Calu3 (cell line): ENCODE data around the gene UPF2. TPM values are rescaled to one million over a fixed set of nuclear protein-coding genes. Genes with fewer than 3 reads are reported as not detected.
"Not testable (repeated sequence)": the region's sequence is repeated elsewhere in the genome, so short reads cannot be mapped to it uniquely, and the experiment has no call there.

ENCODE experiments used
- BruUV-seq: library from RNA; stranded (reverse); fragments of 400-500 nt; replicated peaks from 2 replicates; lab custom pipeline; 2021; lab: Mats Ljungman, UMichigan
- CTCF ChIA-PET: fragments of 300-600 bp; sonication (Branson Sonifier 250); formaldehyde crosslinking; loops from one replicate; lab custom pipeline; 2022; ENCODE audit warnings: antibody characterized with exemption; lab: Charles Lee
- DNase-seq: peaks from one replicate; pipeline ENCODE4 v3.0.0; 2022
- H3K27ac Mint-ChIP-seq: one replicate; pipeline ENCODE4 v1.8.0; 2022; ENCODE audit warnings: mixed read lengths; ENCODE audit not compliant: unreplicated experiment
- H3K27me3 Mint-ChIP-seq: one replicate; pipeline ENCODE4 v1.8.0; 2022; ENCODE audit warnings: mixed read lengths; ENCODE audit not compliant: unreplicated experiment
- H3K36me3 Mint-ChIP-seq: one replicate; pipeline ENCODE4 v1.8.0; 2022; ENCODE audit warnings: mild to moderate bottlenecking, moderate library complexity, mixed read lengths; ENCODE audit not compliant: insufficient read depth, unreplicated experiment
- H3K4me1 Mint-ChIP-seq: one replicate; pipeline ENCODE4 v1.8.0; 2022; ENCODE audit warnings: mild to moderate bottlenecking, low read depth, mixed read lengths; ENCODE audit not compliant: unreplicated experiment
- H3K4me3 Mint-ChIP-seq: one replicate; pipeline ENCODE4 v1.8.0; 2022; ENCODE audit warnings: mild to moderate bottlenecking, low read depth, moderate library complexity, mixed read lengths; ENCODE audit not compliant: unreplicated experiment
- H3K9me3 Mint-ChIP-seq: one replicate; pipeline ENCODE4 v1.8.0; 2022; ENCODE audit warnings: low read depth, mixed read lengths; ENCODE audit not compliant: unreplicated experiment
- CTCF ChIP-seq: fragments of 200-600 bp; IDR thresholded peaks from one replicate; pipeline ENCODE4 v1.8.0; 2022; ENCODE audit warnings: antibody characterized with exemption; ENCODE audit not compliant: unreplicated experiment
- intact Hi-C: fragments of 100-400 bp; cut with micrococcal nuclease; formaldehyde crosslinking; loops from one replicate; pipeline ENCODE4 v1.10.0; 2022; ENCODE audit not compliant: unreplicated experiment
- total RNA-seq: library from RNA; stranded (reverse); gene quantifications from 2 replicates; pipeline ENCODE4 v1.2.3, GENCODE V29; 2022

Gene UPF2
- total RNA-seq, 1 experiment from 2014 or later, result 33.7 TPM

DNA sequence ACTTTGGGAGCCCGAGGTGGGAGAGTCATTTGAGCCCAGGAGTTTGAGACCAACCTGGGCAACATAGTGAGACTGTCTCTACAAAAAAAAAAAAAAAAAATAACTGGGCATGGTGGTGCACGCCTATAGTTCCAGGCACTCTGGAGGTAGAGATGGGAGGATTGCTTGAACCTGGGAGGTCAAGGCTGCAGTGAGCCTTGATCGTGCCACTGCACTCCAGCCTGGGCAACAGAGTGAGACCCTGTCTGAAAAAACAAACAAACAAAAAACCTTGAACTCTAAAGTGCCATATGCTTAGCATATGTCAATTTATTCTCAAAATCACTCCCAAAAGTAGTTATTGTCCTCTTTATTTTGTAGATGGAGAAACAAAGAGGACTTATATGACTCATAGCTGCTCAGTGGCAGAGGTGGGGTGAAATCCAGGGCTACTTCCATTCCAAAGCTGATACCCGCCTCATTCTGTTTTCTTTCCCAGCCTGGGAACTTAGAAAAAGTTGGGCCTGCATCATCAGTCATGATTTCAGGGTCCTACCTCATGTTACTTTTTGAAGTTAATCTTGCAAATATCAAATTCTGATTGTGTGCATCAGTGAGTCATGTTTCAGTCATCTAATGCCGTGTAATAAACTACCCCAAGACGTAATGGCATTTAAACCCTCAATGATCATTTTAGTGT, 39.4 kb upstream of the UPF2 start:
- CTCF ChIA-PET, result no interaction called here
- H3K27ac Mint-ChIP-seq, result no peak overlapping the region
- BruUV-seq, result no TSS peak
- H3K36me3 Mint-ChIP-seq, result peaks cover 7% of the 10 kb centered on the region
- H3K4me1 Mint-ChIP-seq, result no peaks in the 10 kb centered on the region
- TF ChIP-seq CTCF, result no peak
- no peaks in the 10 kb centered on the region for H3K9me3 Mint-ChIP-seq
- no peaks in the 10 kb centered on the region for H3K27me3 Mint-ChIP-seq
- DNase-seq, result no peak
- intact Hi-C loops, result no loop called here
- no peak overlapping the region for H3K4me3 Mint-ChIP-seq

DNA sequence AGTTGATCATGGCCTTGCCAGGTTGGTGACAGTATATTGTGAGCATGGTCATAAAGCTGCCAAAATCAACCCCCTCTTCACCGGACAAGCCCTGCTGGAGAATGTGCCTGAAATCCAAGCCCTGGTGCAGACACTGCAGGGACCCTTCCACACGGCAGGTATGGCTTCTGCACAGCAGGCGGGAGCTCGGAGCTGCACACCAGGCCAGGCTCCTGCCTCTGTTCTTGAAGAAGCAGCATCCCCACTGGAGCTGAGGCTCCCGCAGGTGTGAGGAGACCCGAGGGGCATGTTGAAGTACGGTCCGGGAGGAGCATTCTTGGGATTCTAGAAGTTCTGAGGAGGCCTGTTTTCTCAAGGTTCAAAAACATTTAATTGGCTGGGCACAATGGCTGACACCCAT, 38.9 kb upstream of the UPF2 start:
- Mint-ChIP-seq H3K4me1 (no peaks in the 10 kb centered on the region), H3K27ac (no peak overlapping the region), H3K36me3 (peaks cover 7% of the 10 kb centered on the region), H3K4me3 (no peak overlapping the region), H3K9me3 (no peaks in the 10 kb centered on the region), H3K27me3 (no peaks in the 10 kb centered on the region)
- DNase-seq, result no peak
- no TSS peak for BruUV-seq
- intact Hi-C loops, result no loop called here
- no peak for TF ChIP-seq CTCF
- CTCF ChIA-PET, result no interaction called here

DNA sequence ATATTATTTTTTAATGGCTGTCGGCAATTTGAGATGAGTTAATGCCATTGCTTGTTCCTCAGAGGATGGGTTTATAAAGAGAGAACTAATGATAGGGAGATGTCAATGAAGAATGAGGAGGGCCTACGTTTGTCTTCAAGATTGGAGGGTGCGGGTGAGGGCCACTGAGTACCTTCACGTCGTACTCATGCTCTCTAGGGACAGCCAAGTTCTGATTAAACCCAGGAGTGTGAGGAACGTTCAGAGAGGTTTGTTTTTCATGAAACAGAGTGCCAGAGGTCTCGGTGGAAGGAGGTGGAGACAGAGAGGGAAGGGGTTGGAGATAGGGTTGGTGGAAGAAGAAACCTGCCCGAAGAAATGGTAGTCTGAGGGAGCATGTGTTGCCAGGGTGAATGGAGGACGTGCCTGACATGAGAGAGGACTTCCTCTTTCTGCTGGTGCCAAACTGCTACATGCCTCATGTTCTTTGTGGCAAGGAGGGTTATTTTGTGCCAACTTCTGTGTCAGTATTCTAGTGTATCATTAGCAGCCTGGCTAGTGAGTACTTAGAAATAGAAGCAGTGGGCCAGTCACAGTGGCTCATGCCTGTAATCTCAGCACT, 35.1 kb upstream of the UPF2 start:
- no peak for TF ChIP-seq CTCF
- Mint-ChIP-seq H3K36me3 (peaks cover 7% of the 10 kb centered on the region), H3K27me3 (no peaks in the 10 kb centered on the region), H3K4me3 (no peak overlapping the region), H3K27ac (no peak overlapping the region), H3K9me3 (no peaks in the 10 kb centered on the region), H3K4me1 (no peaks in the 10 kb centered on the region)
- BruUV-seq, result no TSS peak
- DNase-seq, result no peak
- intact Hi-C loops, result no loop called here
- CTCF ChIA-PET, result no interaction called here

GRCh38 chr10:12073526-12073925, 30.9 kb upstream of the UPF2 start:
- H3K36me3 Mint-ChIP-seq, result peaks cover 13% of the 10 kb centered on the region
- intact Hi-C loops, result no loop called here
- TF ChIP-seq CTCF, result no peak
- no peak overlapping the region for H3K27ac Mint-ChIP-seq
- no peak for DNase-seq
- H3K27me3 Mint-ChIP-seq, result no peaks in the 10 kb centered on the region
- no peaks in the 10 kb centered on the region for H3K9me3 Mint-ChIP-seq
- BruUV-seq, result no TSS peak
- H3K4me3 Mint-ChIP-seq, result no peak overlapping the region
- H3K4me1 Mint-ChIP-seq, result peaks cover 9% of the 10 kb centered on the region
- CTCF ChIA-PET, result no interaction called here

DNA sequence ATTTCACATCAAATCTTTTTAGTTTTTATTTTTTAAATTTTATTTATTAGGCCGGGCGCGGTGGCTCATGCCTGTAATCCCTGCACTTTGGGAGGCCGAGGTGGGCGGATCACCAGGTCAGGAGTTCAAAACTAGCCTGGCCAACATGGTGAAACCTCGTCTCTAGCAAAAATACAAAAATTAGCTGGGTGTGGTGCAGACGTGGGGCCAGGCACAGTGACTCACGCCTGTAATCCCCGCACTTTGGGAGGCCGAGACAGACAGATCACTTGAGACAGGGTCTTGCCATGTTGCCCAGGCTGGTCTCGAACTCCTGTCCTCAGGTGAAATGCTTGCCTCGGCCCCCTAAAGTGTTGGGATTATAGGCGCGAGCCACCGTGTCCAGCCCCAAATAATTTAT, 28.8 kb upstream of the UPF2 start:
- BruUV-seq, CTCF ChIA-PET, H3K4me3 Mint-ChIP-seq, DNase-seq, intact Hi-C loops, H3K27ac Mint-ChIP-seq, H3K9me3 Mint-ChIP-seq, H3K27me3 Mint-ChIP-seq: not testable (repeated sequence)
- Mint-ChIP-seq H3K36me3 (peaks cover 16% of the 10 kb centered on the region), H3K4me1 (peaks cover 17% of the 10 kb centered on the region)
